Measurements from ENCODE around the gene NTM.
"Not testable (repeated sequence)": the region's sequence is repeated elsewhere in the genome, so short reads cannot be mapped to it uniquely, and the experiment has no call there.

NTM gene

DNA sequence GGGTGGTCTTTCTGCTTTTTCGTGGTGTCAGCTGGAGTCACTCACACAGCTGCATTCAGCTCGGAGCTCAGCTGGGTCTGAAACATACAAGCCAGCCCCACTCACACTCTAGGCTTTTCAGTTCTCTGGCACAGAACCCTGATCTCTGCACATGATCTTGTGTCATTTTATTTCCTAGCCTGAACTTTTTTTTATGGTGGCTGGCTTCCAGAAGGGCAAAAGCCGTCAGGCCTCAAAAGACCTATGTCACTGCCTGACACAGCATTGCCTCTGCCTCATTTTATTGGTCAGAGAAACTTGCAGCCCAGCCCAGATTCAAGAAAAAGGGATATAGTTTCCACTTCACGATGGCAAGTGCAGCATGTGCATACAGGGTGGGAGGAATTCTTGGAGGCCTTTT, 117.8 kb downstream of the NTM start:
- in situ Hi-C loops (cut with HindIII; ENCODE audit: low sequenced_read_pairs) = no loop called here

DNA sequence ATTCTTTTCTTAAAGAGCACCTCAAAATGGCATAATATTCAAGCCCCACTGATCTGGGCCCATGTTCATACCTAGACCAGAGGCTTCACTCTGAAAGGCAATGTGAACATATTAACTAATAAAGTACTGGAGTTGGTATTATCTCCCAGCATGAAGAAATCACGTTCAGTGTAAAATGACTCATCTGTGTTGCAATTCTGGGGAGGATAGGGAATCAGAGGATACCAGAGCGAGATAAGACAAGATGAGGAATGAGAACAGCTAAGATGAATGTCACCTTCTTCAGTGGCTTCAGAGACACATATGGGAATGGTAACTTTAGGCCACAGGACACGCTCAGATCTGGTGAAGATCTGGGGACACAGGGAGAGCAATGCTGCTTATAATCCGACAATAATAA, 121.1 kb downstream of the NTM start:
- in situ Hi-C loops (cut with HindIII; ENCODE audit: low sequenced_read_pairs) = no loop called here

DNA sequence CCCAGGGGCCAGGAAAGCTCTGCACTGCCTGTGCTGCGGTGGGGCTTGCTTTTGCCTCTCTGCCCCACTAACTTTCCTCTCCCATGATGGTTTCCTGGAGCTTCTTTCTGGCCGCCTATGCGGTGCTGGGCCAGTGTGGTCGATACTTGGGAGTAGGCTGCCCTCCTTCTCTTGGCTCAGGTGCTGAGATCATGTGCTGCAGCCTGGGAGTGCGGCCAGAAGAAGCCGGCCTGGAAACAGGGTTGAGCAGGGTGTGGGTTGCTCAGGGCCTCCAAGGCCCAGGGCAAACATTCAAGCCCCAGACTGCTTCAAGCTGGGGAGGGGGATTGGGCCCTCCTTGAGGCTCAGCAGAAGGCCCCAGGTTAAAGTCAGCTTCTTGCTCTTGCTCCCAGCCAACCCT, 125.0 kb downstream of the NTM start:
- in situ Hi-C loops (cut with HindIII; ENCODE audit: low sequenced_read_pairs) = no loop called here

GRCh38 chr11:131497686-131498085, 127.3 kb downstream of the NTM start:
- in situ Hi-C loops (cut with HindIII; ENCODE audit: low sequenced_read_pairs) = not testable (repeated sequence)

DNA sequence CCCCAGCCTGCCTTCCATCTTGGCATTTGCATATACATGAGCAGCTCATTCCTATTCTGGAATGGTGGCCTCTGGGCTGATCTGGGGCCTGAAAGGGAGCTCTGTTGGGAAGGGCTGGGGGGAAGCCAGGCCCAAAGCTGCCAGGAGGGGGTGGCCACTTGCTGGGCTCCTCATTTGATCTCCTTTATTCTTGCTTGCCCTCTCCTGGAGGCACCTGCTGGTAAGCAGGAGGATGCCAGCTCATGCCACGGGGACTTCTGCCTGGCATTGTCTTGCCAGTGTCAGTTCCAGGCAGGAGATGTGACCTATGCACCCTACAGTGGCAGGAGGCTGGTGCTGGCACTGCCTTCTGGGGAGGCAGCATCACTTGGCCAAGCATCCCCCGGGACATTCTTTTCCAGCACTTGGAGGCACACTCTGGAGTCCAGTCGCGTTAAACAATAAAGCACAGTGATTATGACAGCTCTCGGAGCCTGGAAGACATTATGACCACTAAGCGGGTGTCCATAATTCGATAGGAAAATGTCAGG, 128.3 kb downstream of the NTM start:
- in situ Hi-C loops (cut with HindIII; ENCODE audit: low sequenced_read_pairs) = no loop called here

DNA sequence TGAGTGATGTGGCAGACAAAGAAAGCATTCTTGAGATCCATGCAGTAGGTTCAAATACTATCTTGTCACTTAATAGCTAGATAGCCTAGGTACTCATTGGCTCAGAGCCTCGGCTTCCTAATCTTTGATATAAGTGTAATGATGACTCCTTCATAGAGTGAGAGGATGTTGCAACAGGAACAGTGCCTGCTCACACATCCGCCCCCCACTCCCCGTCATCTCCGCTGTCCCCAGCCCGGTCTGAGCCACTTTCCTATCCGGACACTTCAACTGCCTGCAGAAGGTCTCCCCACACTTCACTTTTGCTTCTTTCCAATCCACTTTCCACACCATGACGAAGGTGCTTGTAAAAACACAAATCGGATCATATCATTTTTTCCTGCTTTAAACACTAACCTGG, 128.8 kb downstream of the NTM start:
- in situ Hi-C loops (cut with HindIII; ENCODE audit: low sequenced_read_pairs) = no loop called here

GRCh38 chr11:131503017-131503416, 132.6 kb downstream of the NTM start:
- in situ Hi-C loops (cut with HindIII; ENCODE audit: low sequenced_read_pairs) = no loop called here

GRCh38 chr11:131504199-131504949, 134.0 kb downstream of the NTM start:
- in situ Hi-C loops (cut with HindIII; ENCODE audit: low sequenced_read_pairs) = no loop called here

- in situ Hi-C loops (cut with HindIII; ENCODE audit: low sequenced_read_pairs) = no loop called here
These were observed 135.9 kb downstream of the NTM start for GRCh38 chr11:131506348-131506747.

- in situ Hi-C loops (cut with HindIII; ENCODE audit: low sequenced_read_pairs) = no loop called here
These were observed 140.2 kb downstream of the NTM start for GRCh38 chr11:131510662-131511061.

DNA sequence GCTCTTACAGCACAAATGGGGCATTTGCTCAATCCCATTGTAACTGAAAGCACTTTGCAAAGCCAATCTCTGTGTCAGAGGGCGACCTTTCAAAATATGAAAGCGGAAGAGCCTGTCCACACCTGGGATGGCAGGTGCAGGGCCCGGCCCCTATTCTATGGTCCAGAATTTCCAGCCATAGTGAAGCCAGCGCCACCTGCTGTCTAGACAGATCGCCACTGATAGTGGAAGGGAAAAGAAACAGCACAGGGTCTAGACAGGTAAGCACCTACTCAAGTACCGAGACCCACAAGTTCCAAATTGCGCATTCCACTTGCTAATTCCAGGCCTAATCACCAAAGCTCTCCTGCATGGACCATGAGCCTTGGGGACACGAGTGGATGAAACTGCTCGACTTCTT, 141.4 kb downstream of the NTM start:
- in situ Hi-C loops (cut with HindIII; ENCODE audit: low sequenced_read_pairs) = no loop called here

- in situ Hi-C loops (cut with HindIII; ENCODE audit: low sequenced_read_pairs) = no loop called here
These were observed 141.8 kb downstream of the NTM start for GRCh38 chr11:131512228-131512627.

DNA sequence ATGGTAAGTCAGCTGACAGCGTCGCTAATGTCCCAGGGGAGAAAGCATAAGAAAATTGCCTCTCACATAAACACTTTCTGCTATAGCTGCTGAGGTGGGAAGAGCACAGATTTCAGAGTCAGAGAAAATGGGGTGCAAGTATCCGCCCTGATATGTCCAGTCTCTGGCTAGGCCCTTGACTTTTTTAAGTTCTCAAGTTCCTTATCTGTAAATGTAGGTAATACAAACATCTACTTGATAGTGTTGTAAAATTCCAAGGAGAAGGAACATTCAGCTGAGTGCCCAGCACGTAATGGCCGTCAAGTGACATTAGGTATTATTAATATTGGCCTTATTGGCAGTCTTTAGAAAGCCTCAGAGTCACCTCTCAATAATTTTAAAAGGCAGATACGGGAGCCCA, 143.6 kb downstream of the NTM start:
- in situ Hi-C loops (cut with HindIII; ENCODE audit: low sequenced_read_pairs) = no loop called here

DNA sequence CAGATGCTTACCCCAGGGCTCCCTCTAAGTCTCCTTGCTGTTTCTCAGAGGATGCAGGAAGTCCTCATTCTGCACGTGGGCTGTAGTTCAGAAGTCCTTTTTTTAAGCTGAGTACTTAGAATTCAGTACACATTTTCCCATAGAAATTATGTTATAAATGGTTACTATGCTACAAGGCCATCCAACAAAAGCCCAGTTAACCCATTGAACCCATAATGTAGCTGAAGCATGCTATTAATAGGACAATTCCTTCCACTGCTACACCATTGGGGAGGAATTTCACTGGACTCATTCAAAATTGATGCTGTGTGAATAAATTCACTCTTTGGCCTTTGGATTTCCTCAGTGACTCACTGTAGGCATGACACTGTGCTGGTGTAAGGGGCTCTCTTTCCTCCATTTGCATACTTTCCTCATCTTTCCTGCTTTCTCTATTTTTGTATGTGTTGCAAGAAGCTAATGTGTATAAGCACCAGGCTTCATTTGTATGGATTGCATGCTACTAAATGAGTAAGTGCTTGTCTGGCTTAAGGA, 148.0 kb downstream of the NTM start:
- in situ Hi-C loops (cut with HindIII; ENCODE audit: low sequenced_read_pairs) = no loop called here

DNA sequence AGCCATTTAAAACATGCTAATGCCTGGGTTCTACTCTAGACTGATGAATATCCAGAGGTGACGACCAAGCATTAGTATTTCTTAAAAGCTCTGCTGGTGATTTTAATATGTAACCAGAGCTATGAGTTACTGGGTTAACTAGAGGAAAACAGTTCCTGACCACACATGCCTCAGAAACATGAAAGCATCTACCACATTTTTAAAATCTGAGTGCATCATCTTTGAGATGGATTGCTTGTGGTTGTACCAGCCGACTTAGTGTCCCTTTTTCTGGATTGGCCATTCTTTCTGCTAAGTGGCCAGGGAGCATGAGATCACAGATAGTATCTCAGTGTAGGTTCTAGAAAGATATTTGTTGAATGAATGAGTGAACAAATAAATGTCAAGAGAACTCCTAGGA, 152.4 kb downstream of the NTM start:
- in situ Hi-C loops (cut with HindIII; ENCODE audit: low sequenced_read_pairs) = no loop called here

DNA sequence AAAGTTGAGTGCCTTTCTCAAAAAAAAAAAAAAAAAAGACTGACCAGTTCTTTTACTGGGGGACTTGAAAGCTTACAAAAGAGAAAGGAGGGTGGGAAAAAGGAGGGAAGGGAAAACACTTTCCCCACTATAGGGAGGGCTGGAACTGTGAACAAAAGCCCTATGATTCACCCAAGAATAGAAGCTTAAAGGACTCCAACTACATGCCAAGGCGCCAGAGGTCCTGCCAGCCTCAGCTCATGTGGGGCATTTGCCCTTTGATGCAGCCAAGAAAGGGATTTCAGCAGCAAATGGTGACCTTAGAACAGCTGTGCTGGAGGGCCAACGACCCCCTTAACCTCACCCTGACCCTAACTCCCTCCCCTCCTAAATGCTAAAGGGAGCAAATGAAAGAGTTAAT, 160.0 kb downstream of the NTM start:
- in situ Hi-C loops (cut with HindIII; ENCODE audit: low sequenced_read_pairs) = no loop called here

DNA sequence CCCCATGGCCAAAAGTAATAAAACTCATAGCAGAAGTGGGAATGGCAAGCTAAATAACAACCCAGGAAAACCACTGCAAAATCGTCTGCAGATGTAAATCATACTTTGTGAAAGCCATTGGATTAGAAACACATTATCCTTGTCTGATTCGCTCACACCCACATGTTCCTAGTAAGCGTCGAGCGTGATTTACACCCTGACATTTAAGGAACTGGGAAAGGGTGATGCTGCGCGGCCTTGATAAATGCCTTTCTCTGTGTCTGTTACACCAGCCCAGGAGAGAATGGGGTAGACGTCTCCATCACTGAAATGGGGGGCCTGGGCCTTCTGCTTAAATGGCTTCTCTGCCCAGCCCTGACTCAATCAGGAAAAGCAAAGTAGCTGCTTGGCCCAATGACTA, 162.7 kb downstream of the NTM start:
- in situ Hi-C loops (cut with HindIII; ENCODE audit: low sequenced_read_pairs) = no loop called here

DNA sequence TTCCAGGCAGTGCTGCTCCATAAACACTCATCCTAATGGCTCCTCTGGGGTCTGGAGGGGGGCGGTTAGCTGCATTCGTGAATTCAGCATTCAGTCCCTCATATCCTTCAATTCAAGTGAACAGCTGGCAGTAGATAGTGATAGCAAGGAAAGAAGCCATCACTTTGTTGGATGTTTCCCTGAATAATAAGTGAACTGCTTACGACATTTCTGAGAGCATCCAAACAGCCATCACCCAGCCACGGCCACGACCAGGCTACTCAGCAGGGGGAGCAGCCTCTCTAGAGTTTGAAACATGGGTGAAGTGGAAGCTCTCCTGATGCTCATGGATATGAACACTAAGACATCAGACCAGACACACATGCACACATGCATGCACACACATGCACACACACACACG, 163.6 kb downstream of the NTM start:
- in situ Hi-C loops (cut with HindIII; ENCODE audit: low sequenced_read_pairs) = no loop called here

DNA sequence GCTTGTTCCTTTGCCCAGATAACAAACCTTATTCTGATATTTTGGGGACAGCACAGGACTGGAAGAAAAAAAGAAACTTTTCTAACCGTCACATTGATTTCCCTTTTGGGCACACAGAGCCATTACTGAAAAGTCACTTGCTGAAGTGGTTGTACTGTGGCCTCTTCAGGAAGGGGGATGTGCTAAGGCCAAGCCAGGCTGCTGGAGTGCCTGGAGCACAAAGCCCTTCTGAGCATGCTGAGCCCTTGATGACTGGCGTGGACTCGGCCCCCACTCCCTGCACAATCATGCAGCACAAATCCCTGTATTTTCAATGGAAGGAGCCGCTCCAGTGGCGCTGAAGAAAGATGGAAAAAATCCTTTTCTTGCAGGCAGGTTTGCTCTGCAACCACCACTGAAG, 164.2 kb downstream of the NTM start:
- in situ Hi-C loops (cut with HindIII; ENCODE audit: low sequenced_read_pairs) = no loop called here

- in situ Hi-C loops (cut with HindIII; ENCODE audit: low sequenced_read_pairs) = no loop called here
These were observed 165.7 kb downstream of the NTM start for GRCh38 chr11:131536159-131536558.

DNA sequence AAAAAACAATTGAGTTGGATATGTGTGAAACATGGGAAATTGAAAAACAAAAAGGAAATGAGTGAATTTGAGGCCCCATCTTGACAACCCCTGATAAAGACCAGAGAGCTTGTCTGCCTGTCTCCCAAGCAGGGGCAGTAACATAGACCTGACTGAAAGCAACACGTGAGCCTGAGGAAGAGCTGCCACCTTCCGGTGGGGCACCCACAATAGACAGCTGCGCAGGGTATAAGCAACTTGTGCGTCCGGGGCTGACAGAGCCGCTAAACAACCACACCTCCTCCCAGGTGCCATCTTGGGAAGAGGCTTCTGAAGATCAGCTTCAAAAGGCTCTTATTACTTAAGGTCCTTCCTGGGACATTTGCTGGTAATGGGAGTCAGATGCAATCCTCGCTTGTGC, 166.8 kb downstream of the NTM start:
- in situ Hi-C loops (cut with HindIII; ENCODE audit: low sequenced_read_pairs) = no loop called here

- in situ Hi-C loops (cut with HindIII; ENCODE audit: low sequenced_read_pairs) = no loop called here
These were observed 167.3 kb downstream of the NTM start for GRCh38 chr11:131537748-131538147.

GRCh38 chr11:131538322-131538721, 167.9 kb downstream of the NTM start:
- in situ Hi-C loops (cut with HindIII; ENCODE audit: low sequenced_read_pairs) = no loop called here
